Breast epithelium (tissue), 3 donors: ENCODE measurements around the gene KRTAP5-11.

Experiments used
- CTCF ChIP-seq, 3 donors: fragments of 450-650 bp; IDR thresholded peaks; one replicate each; pipeline ENCODE4 v1.5.1; 2016 to 2017; ENCODE audit warnings: antibody characterized with exemption in 3 of 3, mild to moderate bottlenecking in 3 of 3, moderate library complexity in 3 of 3
- POLR2A ChIP-seq: fragments of 450-650 bp; IDR thresholded peaks from one replicate; pipeline ENCODE4 v1.6.1; 2016; ENCODE audit warnings: antibody characterized with exemption, mild to moderate bottlenecking, moderate library complexity

- TF ChIP-seq CTCF (IDR thresholded peaks at IDR 0.05) = no peak
- no peak for TF ChIP-seq POLR2A
These were observed 13.8 kb downstream of the KRTAP5-11 start for GRCh38 chr11:71568704-71569349.
